HG03139 (cell line): ENCODE measurements around the gene MGST3.
"Not testable (repeated sequence)": the region's sequence is repeated elsewhere in the genome, so short reads cannot be mapped to it uniquely, and the experiment has no call there.

Experiments used
- ATAC-seq: cut with Tn5 transposase; IDR thresholded peaks from one replicate; pipeline ENCODE4 v1.9.1; 2021; ENCODE audit not compliant: unreplicated experiment

MGST3 gene

GRCh38 chr1:165648919-165649572 is 18.0 kb downstream of the MGST3 start:
- no peak for ATAC-seq

- no peak for ATAC-seq
Measured at GRCh38 chr1:165650981-165651625, 20.1 kb downstream of the MGST3 start.

DNA sequence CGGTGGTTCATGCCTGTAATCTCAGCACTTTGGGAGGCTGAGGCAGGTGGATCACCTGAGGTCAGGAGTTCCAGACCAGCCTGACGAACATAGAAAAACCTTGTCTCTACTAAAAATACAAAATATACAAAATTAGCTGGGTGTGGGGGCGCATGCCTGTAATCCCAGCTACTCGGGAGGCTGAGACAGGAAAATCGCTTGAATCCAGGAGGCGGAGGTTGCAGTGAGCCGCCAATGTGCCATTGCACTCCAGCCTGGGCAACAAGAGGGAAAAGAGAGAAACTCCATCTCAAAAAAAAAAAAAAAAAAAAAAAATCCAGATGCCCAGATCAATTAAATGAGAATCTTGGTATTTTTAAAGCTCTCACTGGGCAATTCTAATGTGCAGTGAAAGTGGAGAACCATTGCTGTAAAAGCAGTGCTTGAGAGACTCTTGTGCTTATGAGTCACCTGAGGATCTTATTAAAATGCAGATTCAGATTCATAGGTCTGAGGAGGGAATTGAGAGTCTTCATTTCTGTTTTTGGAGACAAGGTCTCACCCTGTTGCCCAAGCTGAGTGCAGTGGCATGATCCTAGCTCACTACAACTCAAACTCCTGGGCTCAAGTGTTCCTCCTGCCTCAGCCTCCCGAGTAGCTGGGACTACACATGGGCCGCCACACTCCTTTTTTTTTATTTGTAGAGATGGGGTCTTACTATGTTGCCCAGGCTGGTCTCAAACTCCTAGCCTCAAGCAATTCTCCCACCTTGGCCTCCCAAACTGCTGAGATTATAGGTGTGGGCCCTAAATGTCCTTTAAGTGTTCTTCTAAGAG is 27.9 kb downstream of the MGST3 start:
- ATAC-seq = not testable (repeated sequence)

DNA sequence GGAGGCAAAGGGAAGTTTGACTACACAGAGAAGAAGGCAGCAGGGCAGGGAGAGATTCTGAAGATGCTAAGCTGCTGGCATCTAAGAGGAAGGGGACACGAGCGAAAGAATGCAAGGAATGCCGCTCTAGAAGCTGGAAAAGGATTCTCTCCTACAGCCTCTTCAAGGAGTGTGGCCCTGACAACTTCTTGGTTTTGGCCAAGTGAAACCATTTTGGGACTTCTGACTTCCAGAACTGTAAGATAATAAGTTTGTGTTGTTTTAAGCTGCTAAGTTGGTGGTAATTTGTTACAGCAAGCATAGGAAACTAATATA is 28.5 kb downstream of the MGST3 start:
- ATAC-seq = no peak

GRCh38 chr1:165661703-165662102 is 30.7 kb downstream of the MGST3 start:
- no peak for ATAC-seq

- ATAC-seq = no peak
Measured at GRCh38 chr1:165662186-165662585, 31.2 kb downstream of the MGST3 start.

DNA sequence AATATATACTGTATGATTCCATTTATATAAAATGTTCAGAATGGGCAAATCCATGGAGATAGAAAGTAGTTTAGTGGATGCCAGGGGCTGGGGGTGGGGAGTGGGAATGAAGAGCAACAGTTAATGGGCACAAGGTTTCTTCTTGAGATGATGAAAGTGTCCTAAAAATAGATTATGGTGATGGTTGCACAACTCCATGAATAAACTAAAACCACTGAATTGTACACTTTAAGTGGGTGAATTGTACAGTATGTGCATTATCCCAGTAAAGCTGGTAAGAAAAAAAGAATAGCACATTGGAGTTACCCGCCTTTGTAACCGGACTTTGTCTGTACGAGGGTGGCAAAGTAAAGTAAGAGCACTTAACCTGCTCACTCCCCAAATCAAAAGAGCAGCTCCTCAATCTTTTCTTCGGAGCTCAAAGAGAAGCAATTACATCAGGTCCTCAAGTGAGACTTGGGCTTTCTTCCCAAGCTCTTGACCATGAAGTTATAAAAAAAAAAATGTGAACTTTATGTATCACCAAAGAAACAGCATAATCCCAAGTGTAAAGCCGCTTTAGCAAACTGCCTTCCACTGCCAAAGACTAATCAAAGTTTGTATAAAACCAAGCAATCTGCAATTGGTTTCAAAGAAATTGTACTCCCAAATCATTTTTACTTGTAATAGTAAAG is 35.3 kb downstream of the MGST3 start:
- ATAC-seq = no peak

- no peak for ATAC-seq
Measured at GRCh38 chr1:165668184-165668583, 37.1 kb downstream of the MGST3 start.

- ATAC-seq = no peak
Measured at GRCh38 chr1:165671526-165671925, 40.5 kb downstream of the MGST3 start.

- ATAC-seq = no peak
Measured at GRCh38 chr1:165674599-165674998, 43.6 kb downstream of the MGST3 start.

- no peak for ATAC-seq
Measured at GRCh38 chr1:165675794-165676193, 44.8 kb downstream of the MGST3 start.

- ATAC-seq = no peak
Measured at GRCh38 chr1:165678509-165678908, 47.5 kb downstream of the MGST3 start.

GRCh38 chr1:165679282-165680036 is 48.4 kb downstream of the MGST3 start:
- ATAC-seq = no peak

DNA sequence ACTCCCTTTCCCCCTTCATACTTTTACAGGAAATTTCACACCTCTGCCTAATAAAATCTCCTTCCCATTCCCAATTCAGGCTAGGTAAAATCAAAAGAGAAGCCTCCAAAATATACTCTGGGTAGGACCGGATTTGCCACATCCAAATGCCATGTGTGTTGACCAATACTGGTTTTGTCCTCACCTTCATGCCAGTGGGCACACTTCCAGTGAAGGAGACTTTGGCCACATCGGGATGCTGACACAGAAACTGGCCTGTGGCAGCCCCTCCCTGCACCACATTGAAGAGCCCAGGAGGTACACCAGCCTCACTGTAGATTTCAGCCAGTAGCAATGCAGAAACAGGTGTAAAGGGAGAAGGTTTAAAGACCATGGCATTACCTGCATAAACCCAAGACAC is 49.3 kb downstream of the MGST3 start:
- ATAC-seq = no peak

DNA sequence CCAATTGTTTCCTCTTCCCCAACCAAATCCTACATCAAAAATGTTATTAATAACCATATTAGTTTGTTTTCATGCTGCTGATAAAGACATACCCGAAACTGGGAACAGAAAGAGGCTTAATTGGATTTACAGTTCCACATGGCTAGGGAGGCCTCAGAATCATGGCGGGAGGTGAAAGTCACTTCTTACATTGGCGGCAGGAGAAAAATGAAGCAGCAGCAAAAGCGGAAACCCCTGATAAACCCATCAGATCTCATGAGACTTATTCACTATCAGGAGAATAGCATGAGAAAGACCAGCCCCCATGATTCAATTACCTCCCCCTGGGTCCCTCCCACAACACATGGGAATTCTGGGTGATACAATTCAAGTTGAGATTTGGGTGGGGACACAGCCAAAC is 49.7 kb downstream of the MGST3 start:
- ATAC-seq = not testable (repeated sequence)

DNA sequence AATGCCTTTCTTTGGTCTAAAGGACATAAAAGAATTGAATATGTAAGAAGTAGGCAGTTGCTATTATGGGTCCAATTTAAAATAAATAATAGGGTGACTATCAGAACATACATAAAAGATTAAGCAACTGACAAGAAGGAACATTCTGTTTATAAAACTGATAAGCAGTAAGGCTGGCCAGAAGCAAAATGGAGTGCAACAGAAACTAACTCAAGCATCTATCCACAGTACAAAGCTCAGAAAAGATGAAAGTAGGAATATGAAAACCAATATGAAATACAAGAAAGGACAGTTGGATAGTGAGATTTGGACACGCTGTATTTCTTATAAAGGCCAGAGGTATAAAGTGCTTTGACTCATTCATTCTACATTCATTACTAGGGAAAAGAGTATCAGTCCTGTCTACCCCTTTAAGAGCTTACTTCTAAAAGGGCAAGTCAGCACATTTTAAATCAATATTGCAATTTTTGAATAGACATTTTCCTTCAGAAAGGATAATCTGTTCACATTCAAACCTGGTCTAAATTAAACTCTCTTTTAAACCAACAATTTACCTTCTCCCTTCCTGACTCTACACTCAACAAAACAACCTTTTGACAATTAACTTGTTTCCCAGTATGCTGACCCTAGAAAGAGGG is 52.9 kb downstream of the MGST3 start:
- no peak for ATAC-seq

GRCh38 chr1:165686121-165686970 is 55.3 kb downstream of the MGST3 start:
- no peak for ATAC-seq

GRCh38 chr1:165686971-165687433 is 56.0 kb downstream of the MGST3 start:
- no peak for ATAC-seq

- no peak for ATAC-seq
Measured at GRCh38 chr1:165688046-165688445, 57.0 kb downstream of the MGST3 start.
